ENCODE results near the gene AHNAK2.

Gene AHNAK2

DNA sequence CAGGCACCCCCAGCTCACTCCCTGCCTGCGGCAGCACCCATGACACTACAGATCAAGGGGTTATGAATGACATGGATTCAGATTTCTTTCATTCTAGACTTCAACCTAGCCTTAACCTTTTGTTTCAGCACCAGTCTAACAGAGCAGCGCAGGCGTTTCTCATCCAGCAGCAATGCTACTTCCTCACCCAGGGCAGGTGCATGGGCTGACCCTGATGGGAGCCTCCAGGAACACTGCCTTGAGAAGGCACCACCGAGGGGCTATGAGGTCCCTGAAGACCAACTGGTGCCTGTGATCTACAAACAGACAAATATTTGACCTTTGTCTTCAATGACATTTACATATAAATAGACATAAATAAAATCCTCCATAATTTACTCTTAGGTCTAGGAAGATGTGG lies 31.9 kb upstream of the AHNAK2 start:
- no peaks in the 10 kb centered on the region for H3K9me3 ChIP-seq
- no peaks in the 10 kb centered on the region for H3K27me3 ChIP-seq
- peaks cover 60% of the 10 kb centered on the region for H3K36me3 ChIP-seq
- TF ChIP-seq, protein P1, sequence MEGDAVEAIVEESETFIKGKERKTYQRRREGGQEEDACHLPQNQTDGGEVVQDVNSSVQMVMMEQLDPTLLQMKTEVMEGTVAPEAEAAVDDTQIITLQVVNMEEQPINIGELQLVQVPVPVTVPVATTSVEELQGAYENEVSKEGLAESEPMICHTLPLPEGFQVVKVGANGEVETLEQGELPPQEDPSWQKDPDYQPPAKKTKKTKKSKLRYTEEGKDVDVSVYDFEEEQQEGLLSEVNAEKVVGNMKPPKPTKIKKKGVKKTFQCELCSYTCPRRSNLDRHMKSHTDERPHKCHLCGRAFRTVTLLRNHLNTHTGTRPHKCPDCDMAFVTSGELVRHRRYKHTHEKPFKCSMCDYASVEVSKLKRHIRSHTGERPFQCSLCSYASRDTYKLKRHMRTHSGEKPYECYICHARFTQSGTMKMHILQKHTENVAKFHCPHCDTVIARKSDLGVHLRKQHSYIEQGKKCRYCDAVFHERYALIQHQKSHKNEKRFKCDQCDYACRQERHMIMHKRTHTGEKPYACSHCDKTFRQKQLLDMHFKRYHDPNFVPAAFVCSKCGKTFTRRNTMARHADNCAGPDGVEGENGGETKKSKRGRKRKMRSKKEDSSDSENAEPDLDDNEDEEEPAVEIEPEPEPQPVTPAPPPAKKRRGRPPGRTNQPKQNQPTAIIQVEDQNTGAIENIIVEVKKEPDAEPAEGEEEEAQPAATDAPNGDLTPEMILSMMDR (IDR thresholded peaks at IDR 0.05): no peak
- no peak overlapping the region for H3K27ac ChIP-seq
- H3K4me3 ChIP-seq (ENCODE audit: low read depth in 1 of 2, low read length in 1 of 2): no peak overlapping the region
- peaks cover 0 to under 1% of the 10 kb centered on the region in 2 experiments for H3K4me1 ChIP-seq (ENCODE audit: control insufficient read depth in 1 of 2, insufficient read depth in 1 of 2, low read depth in 1 of 2, low read length in 1 of 2)

DNA sequence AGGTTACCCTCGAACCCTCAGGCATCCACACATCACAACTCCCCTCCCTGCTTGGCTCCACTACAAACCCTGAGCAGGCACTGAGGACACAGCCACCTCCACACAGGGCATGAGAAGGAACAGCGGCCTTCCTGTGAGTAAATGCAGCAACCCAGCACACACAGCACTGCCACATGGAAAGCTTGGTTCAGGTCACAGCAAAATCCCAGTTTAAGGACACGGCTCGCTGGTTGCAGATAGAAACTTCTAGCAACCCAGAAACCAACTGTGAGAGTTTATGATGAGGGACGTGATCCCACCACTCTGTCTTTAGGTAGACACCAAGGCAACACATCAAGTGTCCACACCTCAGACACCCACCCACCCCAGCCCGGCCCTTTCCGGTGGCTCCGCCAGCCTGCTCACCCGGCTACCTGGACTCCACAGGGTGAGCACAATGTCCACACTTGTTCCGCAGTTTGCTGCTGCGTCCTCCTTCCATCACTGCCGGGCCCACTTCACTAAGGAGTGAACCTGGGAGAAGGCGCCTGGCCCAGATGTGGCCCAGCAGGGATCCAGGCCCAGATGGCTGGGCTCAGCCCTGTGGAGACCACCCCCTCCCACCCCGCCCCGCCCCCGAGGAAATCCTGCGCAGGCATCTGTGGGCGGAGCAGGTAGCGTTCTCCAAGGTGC lies 29.6 kb upstream of the AHNAK2 start:
- no peaks in the 10 kb centered on the region for H3K9me3 ChIP-seq
- H3K36me3 ChIP-seq: peaks cover 60% of the 10 kb centered on the region
- TF ChIP-seq, protein P1 (IDR thresholded peaks at IDR 0.05): no peak

DNA sequence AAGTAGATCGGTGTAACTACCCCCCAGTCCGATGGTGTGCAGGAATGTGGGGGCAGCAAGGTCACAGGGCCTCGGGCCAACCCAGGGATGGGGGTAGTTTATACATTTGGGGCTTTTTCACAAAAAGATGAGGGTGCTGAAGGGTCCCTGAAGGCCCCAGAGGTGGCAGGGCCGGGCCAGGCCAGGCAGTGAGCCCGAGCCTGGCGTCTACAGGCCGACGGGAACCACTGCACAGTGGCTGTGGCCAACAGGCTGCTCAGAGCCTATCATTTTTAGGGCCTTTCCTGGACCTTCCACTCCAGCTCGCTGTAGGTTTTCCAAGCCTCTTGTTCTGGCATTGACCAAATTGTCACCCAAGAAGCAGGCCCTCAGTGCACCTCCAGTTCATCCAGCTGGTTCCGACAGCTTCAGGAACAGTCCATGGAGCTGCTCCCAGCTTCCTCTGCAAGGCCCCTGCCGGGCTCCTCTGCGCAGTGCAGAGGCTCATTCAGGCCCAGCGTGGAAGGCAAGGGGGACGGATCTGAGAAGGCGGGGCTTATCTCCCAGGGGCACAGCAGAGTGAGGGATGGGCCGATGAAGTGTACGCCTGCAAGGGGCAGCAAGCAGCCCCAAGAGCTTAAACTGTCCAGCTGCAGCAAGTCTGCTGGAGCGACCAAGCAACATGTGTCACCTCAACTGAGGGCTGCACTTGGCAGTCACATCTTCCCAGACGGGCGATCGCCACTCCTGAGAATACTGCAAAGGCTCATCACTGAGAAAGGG lies 28.8 kb upstream of the AHNAK2 start:
- H3K4me1 ChIP-seq (ENCODE audit: control insufficient read depth in 1 of 2, insufficient read depth in 1 of 2, low read depth in 1 of 2, low read length in 1 of 2): no peaks in the 10 kb centered on the region
- no peak overlapping the region for H3K27ac ChIP-seq
- peaks cover 60% of the 10 kb centered on the region for H3K36me3 ChIP-seq
- no peaks in the 10 kb centered on the region for H3K27me3 ChIP-seq
- TF ChIP-seq, protein P1 (IDR thresholded peaks at IDR 0.05): no peak
- H3K4me3 ChIP-seq (ENCODE audit: low read depth in 1 of 2, low read length in 1 of 2): no peak overlapping the region
- H3K9me3 ChIP-seq: no peaks in the 10 kb centered on the region

More for the DNA sequence above, 29.6 kb upstream of the AHNAK2 start:
- Histone ChIP-seq H3K4me1 (ENCODE audit: control insufficient read depth in 1 of 2, insufficient read depth in 1 of 2, low read depth in 1 of 2, low read length in 1 of 2) (no peaks in the 10 kb centered on the region), H3K27me3 (no peaks in the 10 kb centered on the region), H3K27ac (no peak overlapping the region), H3K4me3 (ENCODE audit: low read depth in 1 of 2, low read length in 1 of 2) (no peak overlapping the region)

DNA sequence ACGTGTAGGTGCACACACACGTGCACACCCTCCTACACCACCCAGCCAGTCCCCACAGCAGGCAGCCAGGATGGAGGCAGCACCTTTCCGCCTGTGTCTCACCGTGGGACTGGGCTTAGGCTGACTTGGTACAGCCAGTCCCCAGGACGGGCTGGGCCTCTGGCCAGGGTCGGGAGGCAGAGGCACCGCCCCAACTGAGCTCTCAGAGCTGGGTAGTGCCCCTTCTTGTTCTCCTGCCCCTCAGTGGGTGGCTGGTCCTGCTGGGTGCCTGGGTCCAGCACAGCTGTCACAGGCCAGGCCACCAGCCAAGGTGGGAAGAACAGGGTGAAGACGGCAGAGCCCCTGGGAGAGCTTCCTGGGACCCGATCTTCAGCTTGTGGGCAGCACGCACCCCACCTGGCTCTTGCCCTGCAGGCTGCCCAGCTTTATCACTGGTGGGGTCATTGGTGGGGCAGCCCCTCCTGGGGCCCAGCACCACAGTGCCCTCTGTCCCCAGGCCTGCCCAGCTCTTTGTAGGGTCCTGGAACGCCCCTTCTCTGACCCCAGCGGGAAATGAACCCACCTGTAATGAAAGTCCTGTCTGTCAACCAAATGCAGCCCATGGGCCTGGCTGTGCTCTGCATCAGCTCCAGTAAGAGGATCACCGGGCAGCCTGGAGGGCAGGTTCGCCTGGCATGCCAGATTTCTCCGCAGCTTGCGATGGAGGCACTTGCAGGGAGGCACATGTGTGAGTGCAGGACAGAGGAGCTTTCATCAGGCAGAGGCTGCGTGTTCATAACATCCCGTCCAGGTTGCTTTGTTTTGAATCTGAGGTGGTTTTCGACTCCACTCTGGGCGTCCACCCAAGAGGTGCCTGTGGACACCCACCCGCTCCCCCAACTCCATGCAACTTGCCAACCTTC lies 28.0 kb upstream of the AHNAK2 start:
- TF ChIP-seq, protein P1 (IDR thresholded peaks at IDR 0.05): no peak
- Histone ChIP-seq H3K27ac (no peak overlapping the region), H3K27me3 (no peaks in the 10 kb centered on the region), H3K9me3 (no peaks in the 10 kb centered on the region), H3K36me3 (peaks cover 53% of the 10 kb centered on the region), H3K4me3 (ENCODE audit: low read depth in 1 of 2, low read length in 1 of 2) (no peak overlapping the region), H3K4me1 (ENCODE audit: control insufficient read depth in 1 of 2, insufficient read depth in 1 of 2, low read depth in 1 of 2, low read length in 1 of 2) (no peaks in the 10 kb centered on the region)

DNA sequence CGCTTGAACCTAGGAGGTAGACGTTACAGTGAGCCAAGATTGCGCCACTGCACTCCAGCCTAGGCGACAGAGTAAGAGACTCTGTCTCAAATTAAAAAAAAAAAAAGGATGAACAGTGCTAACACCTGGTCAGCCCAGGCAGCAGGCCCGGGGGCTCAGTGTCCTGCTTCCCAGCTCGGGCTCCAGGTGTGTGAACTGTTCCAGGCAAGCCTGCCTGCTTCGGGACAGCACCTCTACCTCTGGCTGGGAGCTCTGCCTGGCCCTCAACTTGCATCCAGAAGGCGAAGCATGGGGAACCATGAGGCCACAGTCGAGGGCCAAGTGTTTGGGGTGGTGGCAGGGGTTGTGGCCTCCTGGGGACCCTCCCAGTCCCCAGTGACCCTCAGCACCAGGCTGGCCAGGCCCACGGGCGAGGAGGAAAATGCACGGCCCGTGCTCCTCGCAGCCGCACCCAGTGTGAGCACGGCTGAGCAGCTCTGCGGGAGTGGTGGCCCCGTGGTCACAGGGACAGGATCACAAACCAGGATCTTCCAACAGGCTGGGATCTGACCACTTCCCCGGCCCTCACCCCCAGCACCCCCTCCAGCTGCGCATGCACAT lies 27.3 kb upstream of the AHNAK2 start:
- no peaks in the 10 kb centered on the region for H3K9me3 ChIP-seq
- H3K4me3 ChIP-seq (ENCODE audit: low read depth in 1 of 2, low read length in 1 of 2): no peak overlapping the region
- peaks cover 48% of the 10 kb centered on the region for H3K36me3 ChIP-seq
- no peaks in the 10 kb centered on the region for H3K27me3 ChIP-seq
- H3K27ac ChIP-seq: no peak overlapping the region
- H3K4me1 ChIP-seq (ENCODE audit: control insufficient read depth in 1 of 2, insufficient read depth in 1 of 2, low read depth in 1 of 2, low read length in 1 of 2): no peaks in the 10 kb centered on the region
- TF ChIP-seq, protein P1 (IDR thresholded peaks at IDR 0.05): no peak
